WERI-Rb-1 (cell line): ENCODE data around the gene CGNL1.

Experiments used
- DNase-seq: peaks from one replicate; pipeline ENCODE4 v3.0.0-alpha.2; 2020
- H3K27ac ChIP-seq: fragments of 250-450 bp; sonication (Bioruptor Pico); 2 replicates; pipeline ENCODE4 v1.5.1; 2020; ENCODE audit warnings: mild to moderate bottlenecking, moderate library complexity
- H3K27me3 ChIP-seq: fragments of 250-450 bp; sonication (Bioruptor Pico); 2 replicates; pipeline ENCODE4 v1.5.1; 2021; ENCODE audit warnings: mild to moderate bottlenecking, low read depth, moderate library complexity; ENCODE audit not compliant: insufficient read depth, severe bottlenecking
- H3K36me3 ChIP-seq: fragments of 250-450 bp; sonication (Bioruptor Pico); 2 replicates; pipeline ENCODE4 v1.5.1; 2020; ENCODE audit warnings: mild to moderate bottlenecking, moderate library complexity
- H3K4me3 ChIP-seq: 2 replicates; pipeline ENCODE4 v1.5.1; 2011; ENCODE audit warnings: low read depth, mild to moderate bottlenecking, control low read depth, low read length
- H3K9me3 ChIP-seq: fragments of 250-450 bp; sonication (Bioruptor Pico); 2 replicates; pipeline ENCODE4 v1.5.1; 2021; ENCODE audit warnings: mild to moderate bottlenecking, moderate library complexity; ENCODE audit not compliant: severe bottlenecking
- CTCF ChIP-seq: IDR thresholded peaks from 2 replicates; pipeline ENCODE4 v1.5.1; 2011; ENCODE audit warnings: low read depth, mild to moderate bottlenecking, control low read depth, inconsistent platforms, low read length

The CGNL1 gene

GRCh38 chr15:57591822-57592367 is 215.6 kb downstream of the CGNL1 start, which contains the start of gene MYZAP:
Gene MYZAP (plus strand): TSS chr15:57591904. CDS start chr15:57592035, 131 bp downstream.
- Histone ChIP-seq H3K36me3 (no peaks in the 10 kb centered on the region), H3K9me3 (no peaks in the 10 kb centered on the region), H3K27ac (no peak within 1 kb of the TSS), H3K27me3 (no peaks in the 10 kb centered on the region), H3K4me3 (peak within 1 kb of the TSS; percentile 73)
- peak; percentile 65 for DNase-seq
- TF ChIP-seq CTCF, result no peak

GRCh38 chr15:57592426-57592825 is 216.1 kb downstream of the CGNL1 start:
- H3K9me3 ChIP-seq, result no peaks in the 10 kb centered on the region
- TF ChIP-seq CTCF, result no peak
- no peaks in the 10 kb centered on the region for H3K27me3 ChIP-seq
- H3K36me3 ChIP-seq, result no peaks in the 10 kb centered on the region
- no peak overlapping the region for H3K27ac ChIP-seq
- H3K4me3 ChIP-seq, result peak overlapping the region; percentile 73
- DNase-seq, result no peak

- Histone ChIP-seq H3K4me3 (no peak overlapping the region), H3K36me3 (no peaks in the 10 kb centered on the region), H3K27me3 (no peaks in the 10 kb centered on the region), H3K9me3 (no peaks in the 10 kb centered on the region), H3K27ac (no peak overlapping the region)
- DNase-seq, result no peak
- TF ChIP-seq CTCF, result no peak
Measured at GRCh38 chr15:57592836-57593420, 216.6 kb downstream of the CGNL1 start.

GRCh38 chr15:57594479-57594878 is 218.2 kb downstream of the CGNL1 start:
- H3K36me3 ChIP-seq, result no peaks in the 10 kb centered on the region
- H3K4me3 ChIP-seq, result no peak overlapping the region
- no peaks in the 10 kb centered on the region for H3K27me3 ChIP-seq
- TF ChIP-seq CTCF, result no peak
- no peak overlapping the region for H3K27ac ChIP-seq
- no peak for DNase-seq
- no peaks in the 10 kb centered on the region for H3K9me3 ChIP-seq

GRCh38 chr15:57595011-57595866 is 218.9 kb downstream of the CGNL1 start:
- no peak for DNase-seq
- Histone ChIP-seq H3K4me3 (no peak overlapping the region), H3K36me3 (no peaks in the 10 kb centered on the region), H3K27me3 (no peaks in the 10 kb centered on the region), H3K9me3 (no peaks in the 10 kb centered on the region), H3K27ac (no peak overlapping the region)
- TF ChIP-seq CTCF, result no peak
